H1 (cell line): ENCODE measurements around the gene RAB43. TPM values are rescaled to one million over a fixed set of nuclear protein-coding genes. Genes with fewer than 3 reads are reported as not detected.

ENCODE experiments used
- CTCF ChIA-PET: fragments of 300-600 bp; sonication (Branson Sonifier 250); formaldehyde crosslinking; loops from one replicate; lab custom pipeline; 2021; ENCODE audit not compliant: partially characterized antibody; lab: Charles Lee
- POLR2A ChIA-PET: fragments of 300-600 bp; sonication (Branson Sonifier 250); formaldehyde crosslinking; loops from one replicate; lab custom pipeline; 2021; ENCODE audit warnings: inconsistent platforms; ENCODE audit not compliant: partially characterized antibody; lab: Charles Lee
- DNase-seq, 2 experiments: peaks; one replicate each; pipeline versions ENCODE4 v3.0.0 to v3.0.0-alpha.2; 2010 to 2022; ENCODE audit warnings: low spot score in 2 of 2, low read depth in 1 of 2, mixed read lengths in 1 of 2
- FAIRE-seq: peaks from 2 replicates; lab custom pipeline; 2011; peaks lifted over from hg19 to GRCh38; lab: Jason Lieb, UNC
- H2AFZ ChIP-seq: 2 replicates; pipeline ENCODE4 v1.8.1; 2012; ENCODE audit warnings: low read length, inconsistent platforms
- H2AK5ac ChIP-seq: 2 replicates; pipeline ENCODE4 v1.6.1; 2013; ENCODE audit warnings: low read depth, low read length
- H2BK120ac ChIP-seq: replicated peaks from 2 replicates; pipeline ENCODE3; 2013; ENCODE audit warnings: low read depth, low read length, inconsistent platforms
- H2BK12ac ChIP-seq: 2 replicates; pipeline ENCODE4 v1.6.1; 2013; ENCODE audit warnings: low read depth, low read length
- H2BK15ac ChIP-seq: 2 replicates; pipeline ENCODE4 v1.6.1; 2013; ENCODE audit warnings: low read length
- H2BK20ac ChIP-seq: 2 replicates; pipeline ENCODE4 v1.6.1; 2013; ENCODE audit warnings: low read length
- H2BK5ac ChIP-seq: 2 replicates; pipeline ENCODE4 v1.6.1; 2013; ENCODE audit warnings: low read depth, low read length
- H3K14ac ChIP-seq: 2 replicates; pipeline ENCODE4 v1.6.1; 2013; ENCODE audit warnings: inconsistent platforms; ENCODE audit not compliant: insufficient read length
- H3K18ac ChIP-seq: 2 replicates; pipeline ENCODE4 v1.6.1; 2013; ENCODE audit warnings: low read length; ENCODE audit errors: extremely low read depth
- H3K23ac ChIP-seq: 2 replicates; pipeline ENCODE4 v1.6.1; 2013; ENCODE audit warnings: inconsistent platforms; ENCODE audit not compliant: insufficient read length
- H3K23me2 ChIP-seq: 2 replicates; pipeline ENCODE4 v1.6.1; 2013; ENCODE audit warnings: low read depth, low read length
- H3K27ac ChIP-seq: 2 replicates; pipeline ENCODE4 v1.6.1; 2011; ENCODE audit warnings: low read depth, low read length, inconsistent platforms
- H3K27me3 ChIP-seq, 4 experiments: replicated peaks in 1 of 4; 1 replicate in 1 of 4; 2 replicates in 3 of 4; pipeline versions ENCODE4 v1.6.1 to v1.8.1; 2011 to 2013; ENCODE audit warnings: low read length in 3 of 4, mild to moderate bottlenecking in 3 of 4, inconsistent platforms in 2 of 4, mixed read lengths in 2 of 4, moderate library complexity in 1 of 4; ENCODE audit not compliant: control insufficient read depth in 3 of 4, insufficient read depth in 3 of 4; ENCODE audit errors: extremely low read depth in 1 of 4
- H3K36me3 ChIP-seq, 4 experiments: 2 replicates each; pipeline versions ENCODE4 v1.6.1 to v1.8.1; 2011 to 2013; ENCODE audit warnings: mild to moderate bottlenecking in 4 of 4, low read length in 3 of 4, moderate library complexity in 2 of 4, control low read depth in 1 of 4, inconsistent platforms in 1 of 4; ENCODE audit not compliant: insufficient read depth in 4 of 4, control insufficient read depth in 2 of 4
- H3K4ac ChIP-seq: replicated peaks from 2 replicates; pipeline ENCODE3; 2013; ENCODE audit warnings: low read length, low read depth, mixed read lengths, inconsistent platforms; ENCODE audit not compliant: insufficient read length
- H3K4me1 ChIP-seq, 4 experiments: replicated peaks in 1 of 4; 1 replicate in 1 of 4; 2 replicates in 3 of 4; pipeline versions ENCODE4 v1.6.1 to v1.8.1; 2011 to 2013; ENCODE audit warnings: low read length in 3 of 4, inconsistent platforms in 2 of 4, mixed read lengths in 1 of 4; ENCODE audit not compliant: insufficient read depth in 4 of 4, control insufficient read depth in 3 of 4
- H3K4me2 ChIP-seq, 2 experiments: 2 replicates each; pipeline versions ENCODE4 v1.6.1 to v1.8.1; 2011 to 2013; ENCODE audit warnings: low read depth in 2 of 2, low read length in 2 of 2, control low read depth in 1 of 2, inconsistent platforms in 1 of 2, mild to moderate bottlenecking in 1 of 2; ENCODE audit not compliant: insufficient read depth in 1 of 2
- H3K4me3 ChIP-seq, 4 experiments: fragments of 200-600, 300-600 bp in 1 of 4; sonication (generic), shearing (Covaris generic), sonication (Bioruptor Twin) in 1 of 4; 2 replicates each; pipeline versions ENCODE4 v1.5.1 to v1.8.1; 2011 to 2016; ENCODE audit warnings: low read length in 4 of 4, low read depth in 3 of 4, control low read depth in 2 of 4, inconsistent platforms in 2 of 4, mild to moderate bottlenecking in 2 of 4, mixed read lengths in 1 of 4, moderate library complexity in 1 of 4; ENCODE audit not compliant: insufficient read depth in 2 of 4; ENCODE audit errors: extremely low read depth in 1 of 4
- H3K56ac ChIP-seq: replicated peaks from 2 replicates; pipeline ENCODE3; 2013; ENCODE audit warnings: low read depth, mild to moderate bottlenecking, mixed read lengths, low read length, inconsistent platforms; ENCODE audit not compliant: insufficient read length
- H3K79me1 ChIP-seq: 2 replicates; pipeline ENCODE4 v1.6.1; 2013; ENCODE audit warnings: low read depth, low read length, control low read depth
- H3K79me2 ChIP-seq, 2 experiments: 2 replicates each; pipeline versions ENCODE4 v1.6.1 to v1.8.1; 2012 to 2013; ENCODE audit warnings: low read length in 2 of 2, mild to moderate bottlenecking in 2 of 2, inconsistent platforms in 1 of 2; ENCODE audit not compliant: insufficient read depth in 2 of 2, control insufficient read depth in 1 of 2
- H3K9ac ChIP-seq, 4 experiments: replicated peaks in 1 of 4; 1 replicate in 1 of 4; 2 replicates in 3 of 4; pipeline versions ENCODE4 v1.6.1 to v1.8.1; 2011 to 2013; ENCODE audit warnings: low read depth in 3 of 4, low read length in 3 of 4, control low read depth in 2 of 4, mild to moderate bottlenecking in 2 of 4, moderate library complexity in 2 of 4, inconsistent platforms in 1 of 4; ENCODE audit errors: extremely low read depth in 1 of 4
- H3K9me3 ChIP-seq, 2 experiments: 2 replicates each; pipeline versions ENCODE4 v1.6.1 to v1.8.1; 2012 to 2013; ENCODE audit warnings: mild to moderate bottlenecking in 2 of 2, moderate library complexity in 2 of 2, control low read depth in 1 of 2, inconsistent platforms in 1 of 2, low read depth in 1 of 2, low read length in 1 of 2, mixed read lengths in 1 of 2; ENCODE audit not compliant: insufficient read depth in 2 of 2
- H4K20me1 ChIP-seq, 2 experiments: replicated peaks in 1 of 2; 2 replicates each; pipeline versions ENCODE3 to v1.8.1; 2011 to 2013; ENCODE audit warnings: inconsistent platforms in 2 of 2, low read length in 2 of 2, mild to moderate bottlenecking in 1 of 2; ENCODE audit not compliant: insufficient read depth in 2 of 2, control insufficient read depth in 1 of 2
- H4K5ac ChIP-seq: 2 replicates; pipeline ENCODE4 v1.6.1; 2013; ENCODE audit warnings: low read length, low read depth, mixed read lengths, inconsistent platforms; ENCODE audit not compliant: insufficient read length
- H4K8ac ChIP-seq: 2 replicates; pipeline ENCODE4 v1.8.0; 2013; ENCODE audit warnings: mild to moderate bottlenecking, moderate library complexity, low read length, inconsistent platforms; ENCODE audit not compliant: insufficient read depth; ENCODE audit errors: extremely low read depth
- H4K91ac ChIP-seq: replicated peaks from 2 replicates; pipeline ENCODE3; 2013; ENCODE audit warnings: low read length, mixed read lengths, inconsistent platforms; ENCODE audit not compliant: insufficient read length
- ASH2L ChIP-seq: fragments of 200-600, 300-600 bp; sonication (generic); IDR thresholded peaks from one replicate; pipeline ENCODE4 v1.7.1; 2017; ENCODE audit warnings: low read length
- BACH1 ChIP-seq: IDR thresholded peaks from 2 replicates; pipeline ENCODE4 v1.6.1; 2012; ENCODE audit warnings: low read length, improper control_type of control experiment
- EGR1 ChIP-seq: IDR thresholded peaks from 2 replicates; pipeline ENCODE4 v1.6.1; 2011; ENCODE audit warnings: low read depth, low read length, borderline replicate concordance
- KDM4A ChIP-seq: IDR thresholded peaks from one replicate; pipeline ENCODE4 v1.7.1; 2012; ENCODE audit warnings: low read depth, mild to moderate bottlenecking, moderate library complexity, low read length, inconsistent platforms; ENCODE audit not compliant: severe bottlenecking
- POLR2A ChIP-seq, 2 experiments: IDR thresholded peaks; 1 replicate in 1 of 2; 2 replicates in 1 of 2; pipeline ENCODE4 v1.6.1; 2011; ENCODE audit warnings: low read depth in 2 of 2, low read length in 2 of 2, mild to moderate bottlenecking in 2 of 2; ENCODE audit errors: control extremely low read depth in 1 of 2
- POLR2AphosphoS5 ChIP-seq: IDR thresholded peaks from 2 replicates; pipeline ENCODE4 v1.6.1; 2011; ENCODE audit warnings: low read depth, low read length
- SIN3A ChIP-seq, 2 experiments: IDR thresholded peaks in 1 of 2; conservative IDR thresholded peaks in 1 of 2; 2 replicates each; pipeline ENCODE4 v1.6.1; 2011 to 2012; ENCODE audit warnings: low read length in 2 of 2, improper control_type of control experiment in 1 of 2, low read depth in 1 of 2, mild to moderate bottlenecking in 1 of 2
- SP2 ChIP-seq: IDR thresholded peaks from 2 replicates; pipeline ENCODE4 v1.6.1; 2012; ENCODE audit warnings: mild to moderate bottlenecking, low read length, inconsistent platforms
- WGBS, 2 experiments: shearing (Covaris generic) in 1 of 2; methylation state at CpG; one replicate each; pipeline versions ENCODE4 v1.1.6 to v1.1.7; 2013 to 2015; ENCODE audit warnings: low lambda C conversion rate in 2 of 2, mixed read lengths in 2 of 2, inconsistent platforms in 1 of 2, low coverage in 1 of 2, missing lambda C conversion rate in 1 of 2; ENCODE audit not compliant: insufficient replicate concordance in 2 of 2, insufficient coverage in 1 of 2, insufficient read length in 1 of 2; ENCODE audit errors: extremely low coverage in 1 of 2, missing lambda C conversion rate in 1 of 2; 5-methylcytosine and 5-hydroxymethylcytosine counted together
- polyA plus RNA-seq, 7 experiments: library from polyadenylated mRNA; depleted of rRNA in 3 of 7; stranded (reverse) in 5 of 7; unstranded in 2 of 7; fragments of >200 nt in 5 of 7; fragments of 200-250 nt in 2 of 7; gene quantifications; 1 replicate in 5 of 7; 2 replicates in 1 of 7; 4 replicates in 1 of 7; pipeline versions ENCODE4 v1.2.1 to v1.2.3, GENCODE V29; 2011 to 2013; ENCODE audit warnings: missing spikeins in 2 of 7, mixed read lengths in 2 of 7
- total RNA-seq: library from RNA; stranded (reverse); fragmentation: NEBNext Ultra II Directional; extraction: Animal tissue kit (Norgen Biotek cat#: 25700); gene quantifications from 2 replicates; pipeline ENCODE4 v1.2.1, GENCODE V29; 2021

RAB43 gene
- total and polyA plus RNA-seq, 2 of the 8 experiments (the other 6 are each of a cell fraction or from before 2014, with no cell fraction given): 13.1 to 19.4 TPM

- H3K23ac ChIP-seq: no peak overlapping the region
- H3K14ac ChIP-seq: no peak overlapping the region
- H2BK120ac ChIP-seq: no peak overlapping the region
- H2BK5ac ChIP-seq: peak overlapping the region; percentile 40; the same call in 1 of the 2 replicates
- peaks cover 9 to 15% (median 12%) of the 10 kb centered on the region in 4 experiments for H3K4me1 ChIP-seq
- H3K79me2 ChIP-seq: peaks cover 9 to 28% of the 10 kb centered on the region in 2 experiments; a peak in 3 of 4 replicates
- H3K18ac ChIP-seq: no peak overlapping the region
- H4K5ac ChIP-seq: no peak overlapping the region
- peaks cover 12% of the 10 kb centered on the region for H3K23me2 ChIP-seq
- H4K20me1 ChIP-seq: no peaks in the 10 kb centered on the region
- H3K4ac ChIP-seq: no peak overlapping the region
- peaks cover 0 to 3% (median 3%) of the 10 kb centered on the region in 4 experiments; a peak in 1 of 8 replicates for H3K36me3 ChIP-seq
- no peak overlapping the region for H2BK15ac ChIP-seq
- no peak for TF ChIP-seq POLR2AphosphoS5
- peak in 1 of 2 experiments; percentile 42; a peak in 1 of 4 replicates for TF ChIP-seq SIN3A (conservative IDR thresholded peaks at IDR 0.05 in 1 of 2, IDR thresholded peaks at IDR 0.05 in 1 of 2; ENCODE audit: low read depth in 1 of 2, low read length in 2 of 2)
- no peak for TF ChIP-seq SP2
- TF ChIP-seq POLR2A (IDR thresholded peaks at IDR 0.05; ENCODE audit: control extremely low read depth in 1 of 2, low read depth in 2 of 2, low read length in 2 of 2): peak in 1 of 2 experiments; percentile 47; a peak in 1 of 3 replicates
- no peak for TF ChIP-seq BACH1
- no peak for TF ChIP-seq EGR1
- TF ChIP-seq ASH2L: peak; percentile 60
- TF ChIP-seq KDM4A: peak; percentile 76
- peak overlapping the region in 2 of 4 experiments; percentile 49 to 53; a peak in 3 of 7 replicates for H3K9ac ChIP-seq
- peak overlapping the region; percentile 27; the same call in 1 of the 2 replicates for H2BK12ac ChIP-seq
- FAIRE-seq (no peak), DNase-seq (no peak)
- H2AFZ ChIP-seq: peak overlapping the region; percentile 55; the same call in 1 of the 2 replicates
- H3K27me3 ChIP-seq: no peaks in the 10 kb centered on the region
- ChIA-PET CTCF (interaction anchor here (0.7 to 2.7 kb wide), 5 partner anchors 11 to 152 kb away, joined by 3 to 17 read pairs (median 6); no protein-coding TSS in a partner anchor), POLR2A (interaction anchor here (1.0 to 4.4 kb wide), 13 partner anchors 9 to 243 kb away, joined by 3 to 24 read pairs (median 5); partner anchors contain the start of genes ACAD9, CNBP and COPG1)
- H3K27ac ChIP-seq: no peak overlapping the region
- H4K8ac ChIP-seq: peak overlapping the region; percentile 83
- 15% methylated on average over 10 of the region's 18 CpGs; no CpG with 5 or more reads in 1 of the 2 experiments for WGBS, 2 experiments
- peak overlapping the region; percentile 57 to 93 (median 68) for H3K4me3 ChIP-seq
- no peak overlapping the region for H3K56ac ChIP-seq
- no peak overlapping the region for H2BK20ac ChIP-seq
- no peaks in the 10 kb centered on the region for H3K9me3 ChIP-seq
- no peak overlapping the region; the same call in 1 of the 2 replicates for H2AK5ac ChIP-seq
- H4K91ac ChIP-seq: no peak overlapping the region
- peaks cover 8% of the 10 kb centered on the region for H3K79me1 ChIP-seq
- H3K4me2 ChIP-seq: peak overlapping the region; percentile 64 to 97
Measured at GRCh38 chr3:129122412-129123011, 908 bp upstream of the RAB43 start.
